GM12892 (cell line): ENCODE data around the gene DCUN1D4.

ENCODE experiments used
- POLR2A ChIP-seq: IDR thresholded peaks from 2 replicates; pipeline ENCODE4 v1.6.1; 2011; ENCODE audit warnings: low read depth, low read length, control low read depth
- POLR2AphosphoS5 ChIP-seq: IDR thresholded peaks from 2 replicates; pipeline ENCODE4 v1.6.1; 2011; ENCODE audit warnings: low read depth, low read length, control low read depth

- TF ChIP-seq POLR2A (no peak), POLR2AphosphoS5 (no peak)
These were observed 31.6 kb downstream of the DCUN1D4 start for GRCh38 chr4:51874551-51874950.
